ENCODE results near the gene A2ML1.
"Not testable (repeated sequence)": the region's sequence is repeated elsewhere in the genome, so short reads cannot be mapped to it uniquely, and the experiment has no call there.

A2ML1 gene

GRCh38 chr12:8911606-8912268, 89.3 kb downstream of the A2ML1 start:
- no peak for DNase-seq

- DNase-seq = no peak
Measured at GRCh38 chr12:8912914-8913313, 90.5 kb downstream of the A2ML1 start.

- DNase-seq = no peak
Measured at GRCh38 chr12:8913702-8914032, 91.2 kb downstream of the A2ML1 start.

GRCh38 chr12:8914033-8914715, 91.8 kb downstream of the A2ML1 start, which contains the start of gene PHC1:
Gene PHC1, plus strand, starts transcription at chr12:8914509. Its CDS starts 3,169 bp downstream, at chr12:8917678.
- DNase-seq = peak; percentile 79

- DNase-seq = peak; percentile 58
Measured at GRCh38 chr12:8914716-8915526, 92.5 kb downstream of the A2ML1 start.

- no peak for DNase-seq
Measured at GRCh38 chr12:8916154-8916553, 93.7 kb downstream of the A2ML1 start.

- no peak for DNase-seq
Measured at GRCh38 chr12:8917031-8917430, 94.6 kb downstream of the A2ML1 start.

GRCh38 chr12:8917751-8918150, 95.3 kb downstream of the A2ML1 start:
- DNase-seq = no peak

- not testable (repeated sequence) for DNase-seq
Measured at GRCh38 chr12:8919643-8920042, 97.2 kb downstream of the A2ML1 start.

- no peak for DNase-seq
Measured at GRCh38 chr12:8922544-8922943, 100.1 kb downstream of the A2ML1 start.

All from midbrain (tissue), 1 donor.